Activated CD8-positive, alpha-beta memory T cell treated with anti-CD3 and anti-CD28 coated beads, Interleukin-2, amount 50 U/mL, for 24 hours (primary cell): ENCODE results near the gene SCYGR4.

Source experiments
- DNase-seq: peaks from one replicate; pipeline ENCODE4 v3.0.0-alpha.2; 2020; ENCODE audit errors: extremely low read depth

SCYGR4 gene

GRCh38 chr2:227614246-227614645 is 3.1 kb upstream of the SCYGR4 start:
- no peak for DNase-seq

- DNase-seq = no peak
Measured at GRCh38 chr2:227614740-227615139, 2.6 kb upstream of the SCYGR4 start, which contains the start of gene SCYGR3. Gene SCYGR3 (minus strand): TSS chr2:227614840. CDS start chr2:227614840, 0 bp downstream.

- no peak for DNase-seq
Measured at GRCh38 chr2:227615181-227615580, 2.1 kb upstream of the SCYGR4 start.

- DNase-seq = no peak
Measured at GRCh38 chr2:227615906-227616305, 1.4 kb upstream of the SCYGR4 start.

- no peak for DNase-seq
Measured at GRCh38 chr2:227616631-227617030, 667 bp upstream of the SCYGR4 start.

GRCh38 chr2:227623226-227623625 is 5.9 kb downstream of the SCYGR4 start:
- no peak for DNase-seq

- DNase-seq = no peak
Measured at GRCh38 chr2:227625420-227625819, 8.1 kb downstream of the SCYGR4 start.

GRCh38 chr2:227626580-227627151 is 9.4 kb downstream of the SCYGR4 start:
- DNase-seq = no peak

GRCh38 chr2:227627769-227628168 is 10.5 kb downstream of the SCYGR4 start:
- DNase-seq = no peak

- DNase-seq = no peak
Measured at GRCh38 chr2:227629435-227629834, 12.1 kb downstream of the SCYGR4 start.

- no peak for DNase-seq
Measured at GRCh38 chr2:227630322-227630721, 13.0 kb downstream of the SCYGR4 start.

- no peak for DNase-seq
Measured at GRCh38 chr2:227632827-227633226, 15.5 kb downstream of the SCYGR4 start.

GRCh38 chr2:227634201-227634600 is 16.9 kb downstream of the SCYGR4 start:
- DNase-seq = no peak

- DNase-seq = no peak
Measured at GRCh38 chr2:227642656-227643055, 25.4 kb downstream of the SCYGR4 start.

- DNase-seq = no peak
Measured at GRCh38 chr2:227643990-227644551, 26.8 kb downstream of the SCYGR4 start.

GRCh38 chr2:227653419-227653818 is 36.1 kb downstream of the SCYGR4 start:
- DNase-seq = no peak

GRCh38 chr2:227654426-227654825 is 37.1 kb downstream of the SCYGR4 start:
- no peak for DNase-seq

- DNase-seq = no peak
Measured at GRCh38 chr2:227655454-227655853, 38.2 kb downstream of the SCYGR4 start.

GRCh38 chr2:227657199-227657845 is 40.0 kb downstream of the SCYGR4 start:
- no peak for DNase-seq

- DNase-seq = no peak
Measured at GRCh38 chr2:227661025-227661649, 43.8 kb downstream of the SCYGR4 start.

GRCh38 chr2:227661827-227662226 is 44.5 kb downstream of the SCYGR4 start:
- no peak for DNase-seq

- no peak for DNase-seq
Measured at GRCh38 chr2:227665189-227665940, 48.1 kb downstream of the SCYGR4 start.
